Gastroesophageal sphincter (tissue), 4 donors: ENCODE data around the gene GBA2. TPM values are rescaled to one million over a fixed set of nuclear protein-coding genes. Genes with fewer than 3 reads are reported as not detected.

Experiments used
- ATAC-seq: fragments of 150-250 bp; one replicate; pipeline ENCODE4 v1.9.1; 2016; ENCODE audit warnings: mild to moderate bottlenecking, moderate library complexity
- H3K27ac ChIP-seq, 4 donors: fragments of 200-600 bp; sonication (generic) in 3 of 4; 1 replicate in 3 of 4; 2 replicates in 1 of 4; pipeline ENCODE4 v1.5.1; 2016 to 2019
- H3K27me3 ChIP-seq: fragments of 200-600 bp; sonication (generic); one replicate; pipeline ENCODE4 v1.5.1; 2019
- H3K36me3 ChIP-seq, 2 donors: fragments of 200-600 bp; sonication (generic); one replicate each; pipeline ENCODE4 v1.5.1; 2019; ENCODE audit warnings: control low read depth in 1 of 2
- H3K4me1 ChIP-seq, 3 donors: fragments of 200-600 bp; sonication (generic); 1 replicate in 2 of 3; 2 replicates in 1 of 3; pipeline ENCODE4 v1.5.1; 2016 to 2019; ENCODE audit warnings: control low read depth in 2 of 3
- H3K4me3 ChIP-seq, 2 donors: fragments of 200-600 bp; sonication (generic); one replicate each; pipeline ENCODE4 v1.5.1; 2019; ENCODE audit warnings: mild to moderate bottlenecking in 1 of 2, moderate library complexity in 1 of 2
- H3K9me3 ChIP-seq, 3 donors: fragments of 200-600 bp; sonication (generic); one replicate each; pipeline ENCODE4 v1.5.1; 2017 to 2019; ENCODE audit warnings: control low read depth in 2 of 3
- EP300 ChIP-seq: sonication (generic); formaldehyde crosslinking; IDR thresholded peaks from one replicate; pipeline ENCODE4 v1.6.1; 2017; ENCODE audit warnings: antibody characterized with exemption, mild to moderate bottlenecking
- POLR2A ChIP-seq, 2 donors: fragments of 450-650 bp; IDR thresholded peaks; one replicate each; pipeline ENCODE4 v1.6.1; 2017; ENCODE audit warnings: antibody characterized with exemption in 2 of 2, mild to moderate bottlenecking in 2 of 2, moderate library complexity in 1 of 2
- POLR2AphosphoS5 ChIP-seq: sonication (generic); formaldehyde crosslinking; IDR thresholded peaks from one replicate; pipeline ENCODE4 v1.6.1; 2017; ENCODE audit warnings: antibody characterized with exemption
- WGBS, 2 donors: methylation state at CpG; one replicate each; pipeline ENCODE4 v1.1.5; 2018; ENCODE audit warnings: low coverage in 1 of 2; 5-methylcytosine and 5-hydroxymethylcytosine counted together
- total RNA-seq, 4 donors: library from RNA; depleted of rRNA; stranded (reverse); fragments of >200 nt; gene quantifications; one replicate each; pipeline ENCODE4 v1.1.0, GENCODE V29; 2016
- TF ChIP-seq, protein P1 (sequence below), 4 experiments: fragments of 200-600 bp in 2 of 4; fragments of 450-650 bp in 2 of 4; sonication (generic) in 1 of 4; IDR thresholded peaks; one replicate each; pipeline ENCODE4 v1.5.1; 2017 to 2019; ENCODE audit warnings: antibody characterized with exemption in 4 of 4, mild to moderate bottlenecking in 2 of 4, moderate library complexity in 2 of 4

Gene GBA2
- total RNA-seq = 10 to 100 TPM; 35.3 to 81.1 (median 54.3) TPM

DNA sequence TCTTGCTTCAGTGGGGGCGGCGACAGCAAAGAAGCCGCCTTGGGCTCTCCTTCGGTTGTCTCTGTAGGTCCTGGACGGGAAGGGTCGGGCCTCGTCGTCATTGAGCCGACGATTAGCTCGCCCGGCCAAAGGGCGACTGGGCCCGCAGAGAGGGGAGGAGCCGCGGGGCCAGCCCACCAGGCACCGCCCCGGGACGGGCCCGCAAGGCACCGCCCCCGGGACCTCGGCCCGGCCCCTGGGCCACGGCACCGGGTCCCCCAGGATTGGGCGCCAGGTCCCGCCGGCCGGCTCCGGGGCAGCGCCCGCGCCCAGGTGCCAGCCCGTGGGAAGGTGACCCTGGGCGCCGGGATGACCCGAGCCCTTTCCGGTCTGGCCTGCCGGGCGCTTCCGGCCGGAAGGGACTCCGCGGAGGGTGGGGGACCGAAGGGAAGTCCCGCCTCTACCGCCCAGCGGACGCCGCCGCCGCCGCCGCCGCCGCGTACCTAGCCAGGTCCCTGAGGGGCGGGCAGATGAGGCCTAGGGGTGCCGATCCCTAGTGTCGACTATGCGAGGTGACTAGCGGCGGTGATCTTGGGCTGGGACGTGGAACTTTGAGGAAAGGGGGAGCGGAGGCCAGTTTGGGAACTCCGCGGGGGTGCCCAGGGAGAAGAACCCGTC is at the start of gene GBA2, which contains the start of gene RGP1:
TSS of gene GBA2 (minus strand) at position 371 of the 657 bp plus-strand sequence. CDS start 524 bp downstream, outside the sequence.
TSS of gene RGP1 (plus strand) at position 430 of the 657 bp plus-strand sequence. CDS start 469 bp downstream, outside the sequence.
- H3K4me1 ChIP-seq = peaks cover 0 to 61% (median 29%) of the 10 kb centered on the region in 3 donors
- TF ChIP-seq POLR2A (IDR thresholded peaks at IDR 0.05) (peak; percentile 78 to 82), EP300 (no peak), POLR2AphosphoS5 (peak; percentile 80)
- TF ChIP-seq, protein P1, sequence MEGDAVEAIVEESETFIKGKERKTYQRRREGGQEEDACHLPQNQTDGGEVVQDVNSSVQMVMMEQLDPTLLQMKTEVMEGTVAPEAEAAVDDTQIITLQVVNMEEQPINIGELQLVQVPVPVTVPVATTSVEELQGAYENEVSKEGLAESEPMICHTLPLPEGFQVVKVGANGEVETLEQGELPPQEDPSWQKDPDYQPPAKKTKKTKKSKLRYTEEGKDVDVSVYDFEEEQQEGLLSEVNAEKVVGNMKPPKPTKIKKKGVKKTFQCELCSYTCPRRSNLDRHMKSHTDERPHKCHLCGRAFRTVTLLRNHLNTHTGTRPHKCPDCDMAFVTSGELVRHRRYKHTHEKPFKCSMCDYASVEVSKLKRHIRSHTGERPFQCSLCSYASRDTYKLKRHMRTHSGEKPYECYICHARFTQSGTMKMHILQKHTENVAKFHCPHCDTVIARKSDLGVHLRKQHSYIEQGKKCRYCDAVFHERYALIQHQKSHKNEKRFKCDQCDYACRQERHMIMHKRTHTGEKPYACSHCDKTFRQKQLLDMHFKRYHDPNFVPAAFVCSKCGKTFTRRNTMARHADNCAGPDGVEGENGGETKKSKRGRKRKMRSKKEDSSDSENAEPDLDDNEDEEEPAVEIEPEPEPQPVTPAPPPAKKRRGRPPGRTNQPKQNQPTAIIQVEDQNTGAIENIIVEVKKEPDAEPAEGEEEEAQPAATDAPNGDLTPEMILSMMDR (IDR thresholded peaks at IDR 0.05) = peak in 1 of 4 experiments; percentile 13
- ATAC-seq = peak; percentile 94
- H3K4me3 ChIP-seq = peak within 1 kb of the TSS; percentile 67 to 76
- WGBS, 2 donors = no CpG with 5 or more reads among the region's 69 CpGs
- H3K27ac ChIP-seq = peak within 1 kb of the TSS; percentile 68 to 96 (median 92)
- no peaks in the 10 kb centered on the region for H3K9me3 ChIP-seq
- peaks cover 0 to 50% of the 10 kb centered on the region in 2 donors for H3K36me3 ChIP-seq
- H3K27me3 ChIP-seq = no peaks in the 10 kb centered on the region

DNA sequence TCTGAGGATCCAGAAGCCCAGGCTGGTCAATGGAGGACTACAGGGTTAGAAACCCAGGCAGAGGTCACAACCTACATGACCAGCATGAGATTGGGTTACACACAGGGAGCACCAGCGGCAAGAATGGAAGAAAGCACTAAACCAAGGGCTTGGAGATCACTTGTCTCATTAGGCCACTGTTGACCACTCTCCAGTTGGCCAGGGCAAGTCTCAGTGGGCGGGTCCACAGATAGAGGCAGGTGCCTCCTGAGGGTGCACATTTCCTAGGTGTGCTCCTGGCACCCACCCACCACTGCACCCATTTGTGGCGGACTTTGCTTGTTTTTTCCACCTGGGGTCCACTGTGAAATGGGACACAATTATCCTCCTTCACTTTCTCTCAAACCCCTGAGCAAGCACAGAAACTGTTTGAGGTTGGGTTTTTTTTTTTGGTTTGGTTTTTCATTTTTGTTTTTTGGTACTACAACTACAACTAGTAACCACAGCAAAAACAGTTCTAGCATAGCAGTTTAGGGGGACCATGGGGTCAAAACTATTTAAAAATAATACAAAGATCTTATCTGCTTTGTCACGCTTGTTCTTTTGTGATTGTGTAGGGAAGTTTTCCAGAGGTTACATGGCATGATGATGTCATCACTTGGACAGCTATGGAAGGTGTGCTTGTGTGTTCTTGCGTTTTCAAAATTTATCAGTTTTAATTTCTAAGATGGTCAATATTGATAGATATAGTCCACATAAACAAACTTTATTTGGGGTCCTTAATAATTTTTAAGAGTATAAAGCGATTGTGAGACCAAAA is 48.5 kb upstream of the GBA2 start:
- 82 to 84% methylated on average over 4 to 6 of the region's 6 CpGs for WGBS, 2 donors
- no peaks in the 10 kb centered on the region for H3K9me3 ChIP-seq
- ATAC-seq = no peak
- peaks cover 0 to 41% (median 22%) of the 10 kb centered on the region in 3 donors for H3K4me1 ChIP-seq
- H3K36me3 ChIP-seq = peaks cover 0 to 38% of the 10 kb centered on the region in 2 donors
- H3K27me3 ChIP-seq = no peaks in the 10 kb centered on the region
- H3K27ac ChIP-seq = no peak overlapping the region
- no peak overlapping the region for H3K4me3 ChIP-seq
- TF ChIP-seq, protein P1 (IDR thresholded peaks at IDR 0.05) = no peak
- TF ChIP-seq POLR2A (IDR thresholded peaks at IDR 0.05) (no peak), POLR2AphosphoS5 (no peak), EP300 (no peak)

DNA sequence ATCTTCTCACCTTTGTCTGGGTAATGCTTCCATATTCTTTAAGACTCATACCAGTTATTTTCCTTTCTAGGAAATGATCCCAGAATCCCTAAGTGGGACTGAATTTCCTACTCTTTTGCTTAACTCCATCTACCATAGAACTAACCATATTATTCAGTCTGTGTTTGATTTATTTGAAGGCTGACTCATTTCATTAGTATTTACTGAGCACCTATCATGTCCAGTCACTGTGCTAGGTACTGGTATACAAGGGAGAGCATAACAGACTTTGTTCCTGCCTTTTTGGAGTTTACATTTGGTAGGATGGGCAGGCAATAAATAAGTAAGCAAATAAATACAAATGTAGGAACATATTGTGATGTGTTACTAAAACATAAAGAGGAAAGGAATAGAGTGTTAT is 46.7 kb upstream of the GBA2 start:
- Histone ChIP-seq H3K4me1 (peaks cover 3 to 56% (median 31%) of the 10 kb centered on the region in 3 donors), H3K27me3 (no peaks in the 10 kb centered on the region), H3K27ac (no peak overlapping the region), H3K4me3 (no peak overlapping the region), H3K9me3 (no peaks in the 10 kb centered on the region), H3K36me3 (peaks cover 0 to 20% of the 10 kb centered on the region in 2 donors)
- TF ChIP-seq POLR2AphosphoS5 = no peak
- TF ChIP-seq EP300 = no peak
- TF ChIP-seq, protein P1 (IDR thresholded peaks at IDR 0.05) = no peak
- no peak for TF ChIP-seq POLR2A (IDR thresholded peaks at IDR 0.05)
- no peak for ATAC-seq

DNA sequence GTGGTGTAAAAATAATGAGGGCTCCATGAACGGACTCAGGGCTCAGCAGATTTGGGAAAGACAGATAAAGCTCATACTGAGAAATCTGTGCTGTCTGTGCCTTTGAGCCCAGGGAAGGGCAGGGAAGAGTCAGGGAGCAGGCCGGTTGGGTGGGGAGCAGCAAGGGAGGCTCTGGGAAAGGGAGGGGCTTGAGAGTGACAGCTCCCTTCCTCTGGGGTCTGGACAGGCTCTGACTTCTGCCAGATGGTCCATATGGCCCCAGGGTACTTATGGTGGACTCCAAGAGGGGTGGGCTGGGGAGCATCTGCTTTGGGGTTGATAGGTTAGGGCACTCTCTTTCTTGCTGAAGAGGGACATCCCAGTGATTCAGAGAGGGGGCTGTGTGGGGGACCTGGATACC is 44.4 kb upstream of the GBA2 start:
- Histone ChIP-seq H3K27ac (peak overlapping the region in 3 of 4 donors; percentile 54 to 91 (median 87)), H3K4me3 (peak overlapping the region in 1 of 2 donors; percentile 69), H3K4me1 (peaks cover 5 to 65% (median 34%) of the 10 kb centered on the region in 3 donors), H3K36me3 (no peaks in the 10 kb centered on the region), H3K9me3 (no peaks in the 10 kb centered on the region), H3K27me3 (no peaks in the 10 kb centered on the region)
- WGBS, 2 donors = 64% methylated on average over 1 of the region's 2 CpGs; no CpG with 5 or more reads in 1 of the 2 donors
- ATAC-seq = no peak
- no peak for TF ChIP-seq POLR2AphosphoS5
- no peak for TF ChIP-seq EP300

DNA sequence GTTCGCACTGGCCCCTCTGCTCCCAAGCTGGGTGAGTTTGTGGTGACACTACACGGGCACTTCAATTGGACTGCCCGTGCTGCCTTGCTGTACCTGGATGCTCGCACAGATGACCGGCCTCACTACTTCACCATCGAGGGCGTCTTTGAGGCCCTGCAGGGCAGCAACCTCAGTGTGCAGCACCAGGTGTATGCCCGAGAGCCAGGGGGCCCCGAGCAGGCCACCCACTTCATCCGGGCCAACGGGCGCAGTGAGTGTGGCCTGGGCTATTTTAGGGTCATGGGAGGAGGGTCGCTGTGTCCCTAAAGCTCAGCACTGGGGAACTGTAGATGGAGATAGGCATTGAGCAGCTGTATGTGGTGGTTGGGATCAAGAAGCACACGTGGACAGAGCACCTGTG is 43.8 kb upstream of the GBA2 start:
- 56 to 60% methylated on average over 1 of the region's 14 CpGs for WGBS, 2 donors
- Histone ChIP-seq H3K4me3 (peak overlapping the region in 1 of 2 donors; percentile 69), H3K27ac (peak overlapping the region in 2 of 4 donors; percentile 87 to 91), H3K9me3 (no peaks in the 10 kb centered on the region), H3K27me3 (no peaks in the 10 kb centered on the region), H3K36me3 (no peaks in the 10 kb centered on the region), H3K4me1 (peaks cover 5 to 65% (median 34%) of the 10 kb centered on the region in 3 donors)
- TF ChIP-seq POLR2AphosphoS5 = no peak
- no peak for TF ChIP-seq EP300
- TF ChIP-seq POLR2A (IDR thresholded peaks at IDR 0.05) = no peak
- TF ChIP-seq, protein P1 (IDR thresholded peaks at IDR 0.05) = no peak
- no peak for ATAC-seq
